Measurements from ENCODE around the gene PPFIA2. TPM values are rescaled to one million over a fixed set of nuclear protein-coding genes. Genes with fewer than 3 reads are reported as not detected.

PPFIA2 gene
- total and polyA plus RNA-seq, 9 of the 15 experiments (the other 6 are each of a cell fraction or from before 2014, with no cell fraction given) = not detected

GRCh38 chr12:81229759-81230158 lies 529.4 kb downstream of the PPFIA2 start:
- no peaks in the 10 kb centered on the region for H3K27me3 ChIP-seq (ENCODE audit: control insufficient read depth in 2 of 2, insufficient read depth in 2 of 2, low read length in 2 of 2)
- in situ Hi-C loops (cut with MboI) = no loop called here
- H3K4me3 ChIP-seq = no peak overlapping the region
- FAIRE-seq = no peak
- H2AFZ ChIP-seq (ENCODE audit: low read depth, low read length) = no peak overlapping the region
- DNase-seq (ENCODE audit: extremely low read depth in 1 of 4, low spot score in 3 of 4) = no peak
- no peak overlapping the region for H3K27ac ChIP-seq (ENCODE audit: extremely low read depth, low read depth, low read length)
- no peaks in the 10 kb centered on the region for H3K4me1 ChIP-seq (replicated peaks in 1 of 2; ENCODE audit: control insufficient read depth in 2 of 2, insufficient read depth in 2 of 2, low read length in 2 of 2)
- POLR2A ChIA-PET = no interaction called here
- H3K36me3 ChIP-seq (ENCODE audit: control insufficient read depth, insufficient read depth, low read length) = no peaks in the 10 kb centered on the region
- no peak for ATAC-seq
- 5% methylated on average over 5 of the region's 5 CpGs for WGBS (ENCODE audit: insufficient coverage, low coverage, missing lambda C conversion rate)
- CTCF ChIA-PET (ENCODE audit: low intra/inter-chr PET ratio) = no interaction called here
- H3K4me2 ChIP-seq (ENCODE audit: insufficient read depth, low read length) = no peak overlapping the region
- 0 out of 2 replicates have a peak, but pooled peaks cover 2% of the 10 kb centered on the region for H3K9me3 ChIP-seq (replicated peaks; ENCODE audit: control insufficient read depth, insufficient read depth, low read depth, low read length)
- H3K79me2 ChIP-seq (ENCODE audit: control insufficient read depth, insufficient read depth, low read length) = no peaks in the 10 kb centered on the region
- no TSS peak for BruUV-seq (replicated peaks)
- intact Hi-C loops (cut with micrococcal nuclease) = no loop called here
- H3K9ac ChIP-seq (ENCODE audit: insufficient read depth in 1 of 2, low read depth in 2 of 2, low read length in 2 of 2) = no peak overlapping the region
- H3K9me1 ChIP-seq (ENCODE audit: control insufficient read depth, insufficient read depth, low read length) = no peaks in the 10 kb centered on the region
- H4K20me1 ChIP-seq (replicated peaks; ENCODE audit: control insufficient read depth, insufficient read depth, low read length) = no peaks in the 10 kb centered on the region
- no peak for TF ChIP-seq SAP30 (IDR thresholded peaks at IDR 0.05; ENCODE audit: borderline replicate concordance, insufficient read depth, low read depth, low read length, poor library complexity, severe bottlenecking)
- TF ChIP-seq TFAM (CRISPR knock-in tag; conservative IDR thresholded peaks at IDR 0.05) = no peak
- TF ChIP-seq ZNF253 (CRISPR knock-in tag; conservative IDR thresholded peaks at IDR 0.05) = no peak
- TF ChIP-seq ZNF583 (CRISPR knock-in tag; IDR thresholded peaks at IDR 0.05) = no peak
- no peak for TF ChIP-seq ZNF407 (IDR thresholded peaks at IDR 0.05; ENCODE audit: low read depth)
- TF ChIP-seq ZNF764 (CRISPR knock-in tag; IDR thresholded peaks at IDR 0.05; ENCODE audit: low read depth) = no peak
- no peak for TF ChIP-seq ZNF197 (CRISPR knock-in tag; IDR thresholded peaks at IDR 0.05; ENCODE audit: low read depth)
- no peak for TF ChIP-seq SREBF2 (CRISPR knock-in tag; IDR thresholded peaks at IDR 0.05)
- no peak for TF ChIP-seq ZFX (CRISPR knock-in tag; IDR thresholded peaks at IDR 0.05)
- no peak for TF ChIP-seq ZNF431 (CRISPR knock-in tag; IDR thresholded peaks at IDR 0.05)
- TF ChIP-seq PCBP2 (IDR thresholded peaks at IDR 0.05; ENCODE audit: low read depth, low read length, poor library complexity, severe bottlenecking) = no peak
- TF ChIP-seq FOSL1 (tag; conservative IDR thresholded peaks at IDR 0.05) = no peak
- no peak for TF ChIP-seq GTF3C2 (IDR thresholded peaks at IDR 0.05; ENCODE audit: borderline replicate concordance, extremely low read depth, insufficient read length)
